Right lobe of liver (tissue), 4 donors: ENCODE results near the gene ATP13A2.
"Not testable (repeated sequence)": the region's sequence is repeated elsewhere in the genome, so short reads cannot be mapped to it uniquely, and the experiment has no call there.

ENCODE experiments used
- CTCF ChIP-seq, 4 donors: fragments of 200-600 bp in 3 of 4; fragments of 450-650 bp in 1 of 4; IDR thresholded peaks; one replicate each; pipeline versions ENCODE4 v1.5.1 to v1.8.0; 2016 to 2022; ENCODE audit warnings: antibody characterized with exemption in 4 of 4, mild to moderate bottlenecking in 2 of 4
- POLR2A ChIP-seq: fragments of 450-650 bp; IDR thresholded peaks from one replicate; pipeline ENCODE4 v1.6.1; 2017; ENCODE audit warnings: antibody characterized with exemption, mild to moderate bottlenecking
- donor health status: DM: no; HTN: no; CAD: no.
- donor health status: DM: no; HTN: no; CAD: no.
- donor health status: DM: no; HTN: yes; CAD: no.

- not testable (repeated sequence) for TF ChIP-seq CTCF (IDR thresholded peaks at IDR 0.05); POLR2A
These were observed 59.4 kb downstream of the ATP13A2 start for GRCh38 chr1:16952376-16952775.
